Measurements from ENCODE around the gene SLC26A4. TPM values are rescaled to one million over a fixed set of nuclear protein-coding genes. Genes with fewer than 3 reads are reported as not detected.

The SLC26A4 gene
- total and polyA plus RNA-seq, 9 of the 15 experiments (the other 6 are each of a cell fraction or from before 2014, with no cell fraction given), result 0.09 to 1.2 (median 0.33) TPM

DNA sequence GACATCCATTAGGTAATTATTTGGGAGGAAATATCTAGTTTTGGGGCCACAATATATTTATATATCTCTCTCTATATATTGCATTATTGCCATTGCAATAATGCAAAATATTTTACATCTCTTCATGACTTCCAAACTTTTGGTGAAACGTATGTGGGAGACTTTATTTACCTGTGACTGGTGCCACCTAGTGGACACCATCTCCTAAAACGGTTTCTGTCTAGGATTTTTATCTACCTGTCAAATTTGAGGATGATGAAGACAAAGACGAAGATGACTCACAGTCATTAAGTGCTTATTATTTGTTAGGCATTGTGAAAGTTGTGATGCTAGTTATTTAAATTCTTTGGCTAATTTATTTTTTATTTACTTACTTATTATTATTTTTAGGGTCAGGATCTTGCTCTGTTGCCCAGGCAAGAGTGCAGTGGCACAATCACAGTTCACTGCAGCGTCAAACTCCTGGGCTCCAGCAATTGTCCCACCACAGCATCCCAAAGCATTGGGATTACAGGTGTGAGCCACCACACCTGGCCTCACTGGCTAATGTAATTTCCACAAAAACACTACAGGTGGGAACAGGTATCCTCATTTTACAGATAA is 64.6 kb downstream of the SLC26A4 start (continued):
- TF ChIP-seq CHD7 (IDR thresholded peaks at IDR 0.05; ENCODE audit: low read depth, low read length) (no peak), FOXA3 (CRISPR knock-in tag; conservative IDR thresholded peaks at IDR 0.05 in 1 of 2, IDR thresholded peaks at IDR 0.05 in 1 of 2) (0 out of 4 replicates have a peak, but pooled peaks of 1 of the 2 experiments have one; percentile 12), E2F3 (CRISPR knock-in tag; IDR thresholded peaks at IDR 0.05) (no peak), CSDE1 (IDR thresholded peaks at IDR 0.05) (no peak), MAZ (CRISPR knock-in tag; conservative IDR thresholded peaks at IDR 0.05 in 1 of 2, IDR thresholded peaks at IDR 0.05 in 1 of 2) (peak in 1 of 2 experiments; percentile 44; a peak in 1 of 4 replicates), ZNF655 (CRISPR knock-in tag; IDR thresholded peaks at IDR 0.05) (no peak), HDAC3 (IDR thresholded peaks at IDR 0.05; ENCODE audit: borderline replicate concordance, partially characterized antibody) (no peak), POLR2H (tag; IDR thresholded peaks at IDR 0.05; ENCODE audit: low read depth) (no peak)
- TF ChIP-seq, protein P1, sequence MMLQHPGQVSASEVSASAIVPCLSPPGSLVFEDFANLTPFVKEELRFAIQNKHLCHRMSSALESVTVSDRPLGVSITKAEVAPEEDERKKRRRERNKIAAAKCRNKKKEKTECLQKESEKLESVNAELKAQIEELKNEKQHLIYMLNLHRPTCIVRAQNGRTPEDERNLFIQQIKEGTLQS (IDR thresholded peaks at IDR 0.05), result peak; percentile 82
- TF ChIP-seq, protein P1 (CRISPR knock-in tag; conservative IDR thresholded peaks at IDR 0.05), result no peak
- TF ChIP-seq, protein P2, sequence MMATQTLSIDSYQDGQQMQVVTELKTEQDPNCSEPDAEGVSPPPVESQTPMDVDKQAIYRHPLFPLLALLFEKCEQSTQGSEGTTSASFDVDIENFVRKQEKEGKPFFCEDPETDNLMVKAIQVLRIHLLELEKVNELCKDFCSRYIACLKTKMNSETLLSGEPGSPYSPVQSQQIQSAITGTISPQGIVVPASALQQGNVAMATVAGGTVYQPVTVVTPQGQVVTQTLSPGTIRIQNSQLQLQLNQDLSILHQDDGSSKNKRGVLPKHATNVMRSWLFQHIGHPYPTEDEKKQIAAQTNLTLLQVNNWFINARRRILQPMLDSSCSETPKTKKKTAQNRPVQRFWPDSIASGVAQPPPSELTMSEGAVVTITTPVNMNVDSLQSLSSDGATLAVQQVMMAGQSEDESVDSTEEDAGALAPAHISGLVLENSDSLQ (IDR thresholded peaks at IDR 0.05), result peak; percentile 57
